ENCODE measurements around the gene CD300LG.

Gene CD300LG

DNA sequence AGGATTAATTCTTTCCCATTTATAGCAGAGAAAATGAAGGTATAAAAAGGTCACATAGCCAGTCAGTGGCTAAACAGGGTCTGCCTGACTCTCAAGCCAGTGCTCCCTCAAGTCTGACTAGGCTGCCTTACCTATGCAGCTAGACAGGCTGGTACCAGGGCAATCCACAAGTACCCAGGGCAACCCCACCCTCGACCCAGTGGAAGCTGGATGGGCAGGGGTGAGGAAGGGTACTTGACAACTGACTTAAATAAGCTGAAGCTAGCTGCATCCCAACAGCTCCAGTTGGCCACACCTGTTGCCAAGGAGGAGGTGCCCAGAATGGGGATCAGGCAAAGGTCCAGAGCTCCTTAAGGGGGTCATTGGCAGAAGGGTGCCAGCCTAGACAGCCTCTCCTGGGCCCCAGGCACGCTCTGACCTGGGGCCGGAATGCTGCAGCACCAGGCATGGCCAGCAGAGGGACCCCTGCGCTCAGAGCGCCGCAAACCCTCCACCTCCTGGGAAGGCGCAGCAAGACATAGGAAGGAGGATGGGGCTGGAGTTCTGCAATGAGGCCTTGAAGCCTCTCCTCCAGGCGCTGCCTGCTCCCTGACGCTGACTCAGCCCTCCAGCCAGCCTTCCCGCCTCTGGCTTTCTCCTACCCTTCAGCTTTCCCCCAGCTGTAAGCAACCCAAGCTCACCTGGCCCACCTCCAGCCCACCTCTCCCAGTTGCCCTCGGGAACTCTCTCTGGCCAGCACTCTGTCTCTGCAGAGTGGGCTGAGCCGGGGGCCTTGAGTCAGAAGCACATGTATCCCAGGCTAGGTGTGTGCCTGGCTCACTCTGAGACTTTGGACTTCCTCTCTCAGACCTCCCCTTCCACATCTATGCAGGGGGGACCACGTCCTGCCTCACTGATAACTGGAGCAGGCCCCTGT is 31.5 kb downstream of the CD300LG start:
- no peaks in the 10 kb centered on the region for H3K9me3 Mint-ChIP-seq
- H3K27me3 Mint-ChIP-seq (ENCODE audit: low read depth, poor library complexity): no peaks in the 10 kb centered on the region
- H3K36me3 Mint-ChIP-seq (ENCODE audit: low read depth): no peaks in the 10 kb centered on the region
- peak overlapping the region; percentile 21 for H3K27ac Mint-ChIP-seq
- peak; percentile 93 for TF ChIP-seq CTCF (IDR thresholded peaks at IDR 0.05)
- H3K4me1 Mint-ChIP-seq: peaks cover 19% of the 10 kb centered on the region
- no peak overlapping the region for H3K4me3 Mint-ChIP-seq
- DNase-seq: peak; percentile 91

DNA sequence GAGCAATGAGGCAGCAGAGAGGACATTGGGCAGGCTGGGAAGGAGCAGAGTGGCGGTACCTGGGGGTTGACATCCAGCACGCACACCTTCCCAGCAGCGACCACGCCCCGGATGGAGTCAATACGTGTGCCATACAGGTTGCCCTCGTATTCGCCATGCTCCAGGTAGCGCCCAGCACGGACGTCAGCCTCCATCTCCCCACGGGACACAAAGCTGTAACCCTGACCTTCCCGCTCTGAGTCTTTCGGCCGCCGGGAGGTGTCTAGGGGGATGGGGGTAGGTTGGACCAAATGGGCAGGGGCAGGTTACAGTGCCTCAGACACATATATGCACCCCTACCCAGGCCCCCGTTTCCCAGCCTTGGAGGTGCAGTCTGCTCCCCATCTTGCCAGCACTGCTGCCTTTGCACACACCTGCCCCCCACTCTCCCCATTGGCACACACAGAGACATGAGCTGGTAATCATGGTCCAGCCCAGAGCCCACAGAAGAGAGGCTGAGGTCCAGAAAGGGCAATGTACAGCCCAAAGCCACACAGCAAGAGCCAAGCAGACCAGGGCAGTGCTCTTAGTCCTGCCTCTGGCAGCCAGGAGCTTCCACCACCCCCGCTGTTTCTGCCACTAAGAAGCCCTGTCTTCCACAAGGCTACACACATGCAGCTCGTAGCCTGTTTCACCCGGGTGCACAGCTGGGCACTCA is 32.9 kb downstream of the CD300LG start:
- Mint-ChIP-seq H3K4me3 (no peak overlapping the region), H3K4me1 (peaks cover 19% of the 10 kb centered on the region), H3K27me3 (ENCODE audit: low read depth, poor library complexity) (no peaks in the 10 kb centered on the region), H3K27ac (no peak overlapping the region), H3K9me3 (no peaks in the 10 kb centered on the region), H3K36me3 (ENCODE audit: low read depth) (no peaks in the 10 kb centered on the region)
- DNase-seq: no peak
- no peak for TF ChIP-seq CTCF (IDR thresholded peaks at IDR 0.05)

DNA sequence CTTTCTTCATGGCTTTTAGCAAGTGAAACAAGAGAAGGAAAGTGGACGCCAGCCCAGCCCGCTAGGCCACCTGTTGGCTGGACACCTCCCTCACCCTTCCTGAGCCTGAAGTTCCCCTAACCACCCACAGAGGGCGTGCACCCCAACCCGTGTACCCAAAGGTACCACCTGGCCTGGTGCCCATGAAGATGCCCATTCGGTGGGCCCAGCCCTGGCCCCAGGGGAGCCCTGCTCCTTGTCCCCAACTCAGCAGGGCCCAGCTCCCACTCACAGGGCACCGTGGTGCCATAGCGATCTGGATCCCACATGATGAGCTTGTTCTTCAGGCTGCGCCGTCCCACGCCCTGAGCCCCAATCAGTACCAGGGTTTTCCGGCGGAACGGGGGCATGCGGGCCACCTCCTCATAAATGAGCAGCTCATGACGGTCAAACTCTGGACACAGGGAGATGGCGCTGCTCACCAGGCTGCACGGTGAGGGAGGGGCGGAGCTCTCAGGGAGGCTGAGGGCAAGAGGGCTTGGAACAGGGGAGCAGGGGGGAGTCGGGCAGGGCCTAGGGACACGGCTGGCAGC is 33.5 kb downstream of the CD300LG start:
- DNase-seq: peak; percentile 69
- Mint-ChIP-seq H3K27ac (no peak overlapping the region), H3K9me3 (no peaks in the 10 kb centered on the region), H3K4me3 (no peak overlapping the region), H3K4me1 (peaks cover 19% of the 10 kb centered on the region), H3K36me3 (ENCODE audit: low read depth) (no peaks in the 10 kb centered on the region), H3K27me3 (ENCODE audit: low read depth, poor library complexity) (no peaks in the 10 kb centered on the region)
- peak; percentile 90 for TF ChIP-seq CTCF (IDR thresholded peaks at IDR 0.05)

DNA sequence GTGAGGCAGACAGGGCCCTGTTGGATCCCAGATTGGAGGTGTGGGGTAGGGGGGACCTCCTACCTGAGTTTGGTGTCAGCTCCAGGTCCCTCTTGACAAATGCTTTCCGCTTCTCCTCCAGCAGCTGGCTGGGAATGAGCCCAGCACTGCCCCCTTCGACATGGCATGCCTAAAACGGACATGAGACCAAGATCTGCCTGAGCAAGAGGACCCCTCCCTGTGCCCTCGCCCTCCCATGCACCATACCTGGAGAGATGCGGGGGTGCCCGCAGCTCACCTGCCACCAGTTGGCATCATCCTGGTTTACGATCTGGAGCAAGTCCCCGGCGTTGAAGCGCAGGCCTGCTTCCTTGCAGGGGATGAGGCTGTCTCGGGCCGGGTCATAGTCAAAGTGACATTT is 34.2 kb downstream of the CD300LG start:
- Mint-ChIP-seq H3K36me3 (ENCODE audit: low read depth) (no peaks in the 10 kb centered on the region), H3K4me3 (no peak overlapping the region), H3K27me3 (ENCODE audit: low read depth, poor library complexity) (no peaks in the 10 kb centered on the region), H3K4me1 (peaks cover 19% of the 10 kb centered on the region), H3K9me3 (no peaks in the 10 kb centered on the region), H3K27ac (peak overlapping the region; percentile 32)
- DNase-seq: no peak
- TF ChIP-seq CTCF (IDR thresholded peaks at IDR 0.05): no peak

DNA sequence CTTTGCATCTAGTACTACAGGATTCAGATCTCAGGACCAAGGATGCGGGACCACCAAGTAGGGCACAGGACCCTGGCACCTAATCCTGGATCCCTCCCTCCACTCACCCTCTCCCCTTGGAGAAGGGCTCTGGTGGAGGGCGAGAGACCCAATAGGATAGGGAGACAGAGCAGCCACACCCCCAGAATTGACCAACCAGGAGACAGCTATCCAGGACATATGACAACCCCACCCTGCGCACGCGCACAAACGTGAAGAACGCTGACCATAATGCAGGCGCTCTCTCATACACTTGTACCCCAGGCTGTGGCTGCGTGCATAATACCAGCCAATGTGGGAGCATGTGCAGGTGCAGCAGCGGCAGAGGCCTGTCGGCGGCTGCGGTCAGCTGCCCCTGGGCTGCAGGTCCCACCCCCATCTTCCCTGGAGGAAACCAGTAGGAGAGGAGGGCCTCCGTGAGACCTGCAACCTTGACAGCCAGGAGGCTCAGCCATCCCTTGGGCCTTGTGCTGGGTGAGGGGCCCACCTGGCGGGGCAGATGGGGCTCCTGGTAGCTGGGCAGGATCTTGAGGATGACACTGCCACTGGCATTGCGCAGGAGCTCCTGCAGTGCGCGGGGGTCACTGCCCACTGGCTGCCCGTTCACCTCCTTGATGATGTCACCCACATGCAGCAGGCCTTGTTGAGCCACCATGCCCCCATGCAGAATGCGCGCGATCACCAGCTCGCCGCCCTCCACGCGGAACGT is 35.0 kb downstream of the CD300LG start:
- H3K9me3 Mint-ChIP-seq: no peaks in the 10 kb centered on the region
- no peak overlapping the region for H3K4me3 Mint-ChIP-seq
- no peak overlapping the region for H3K27ac Mint-ChIP-seq
- peaks cover 19% of the 10 kb centered on the region for H3K4me1 Mint-ChIP-seq
- H3K27me3 Mint-ChIP-seq (ENCODE audit: low read depth, poor library complexity): no peaks in the 10 kb centered on the region
- TF ChIP-seq CTCF (IDR thresholded peaks at IDR 0.05): no peak
- no peaks in the 10 kb centered on the region for H3K36me3 Mint-ChIP-seq (ENCODE audit: low read depth)
- DNase-seq: no peak

Data from nephron progenitor cell (in vitro differentiated cells).